PC-9 (cell line): ENCODE measurements around the gene SETBP1. TPM values are rescaled to one million over a fixed set of nuclear protein-coding genes. Genes with fewer than 3 reads are reported as not detected.

ENCODE experiments used
- BruUV-seq: library from RNA; stranded (reverse); fragments of 400-500 nt; replicated peaks from 2 replicates; lab custom pipeline; 2021; lab: Mats Ljungman, UMichigan
- CTCF ChIA-PET: fragments of 300-600 bp; sonication (Branson Sonifier 250); formaldehyde crosslinking; loops from one replicate; lab custom pipeline; 2022; ENCODE audit warnings: antibody characterized with exemption; lab: Charles Lee
- POLR2A ChIA-PET: fragments of 300-600 bp; sonication (Branson Sonifier 250); formaldehyde crosslinking; loops from one replicate; lab custom pipeline; 2022; ENCODE audit warnings: antibody characterized with exemption; ENCODE audit not compliant: unreplicated experiment; lab: Charles Lee
- DNase-seq, 2 experiments: peaks; one replicate each; pipeline versions ENCODE4 v3.0.0 to v3.0.0-alpha.2; 2015 to 2022; ENCODE audit warnings: mixed read lengths in 1 of 2
- H2AFZ ChIP-seq: fragments of 200-600 bp; sonication (generic); 2 replicates; pipeline ENCODE4 v1.8.1; 2017; ENCODE audit warnings: antibody characterized with exemption
- H3F3A ChIP-seq: fragments of 200-600 bp; sonication (generic); 2 replicates; pipeline ENCODE4 v1.8.1; 2017; ENCODE audit warnings: antibody characterized with exemption, mild to moderate bottlenecking, low read depth; ENCODE audit not compliant: insufficient read depth
- H3K27ac ChIP-seq: fragments of 200-600 bp; sonication (generic); 2 replicates; pipeline ENCODE4 v1.6.1; 2016; ENCODE audit warnings: mixed run types
- H3K27me3 ChIP-seq: fragments of 200-600 bp; sonication (generic); 2 replicates; pipeline ENCODE4 v1.6.1; 2016; ENCODE audit warnings: low read depth, mixed run types; ENCODE audit not compliant: insufficient read depth
- H3K36me3 ChIP-seq: fragments of 200-600 bp; sonication (generic); 2 replicates; pipeline ENCODE4 v1.6.1; 2016; ENCODE audit warnings: low read depth, mixed run types
- H3K4me1 ChIP-seq: fragments of 200-600 bp; sonication (generic); replicated peaks from 2 replicates; pipeline ENCODE4 v1.6.1; 2016; ENCODE audit warnings: mixed run types; ENCODE audit not compliant: insufficient read depth
- H3K4me2 ChIP-seq: fragments of 200-600 bp; sonication (generic); 2 replicates; pipeline ENCODE4 v1.6.1; 2017; ENCODE audit warnings: mixed run types
- H3K4me3 ChIP-seq: fragments of 200-600 bp; sonication (generic); 2 replicates; pipeline ENCODE4 v1.6.1; 2016; ENCODE audit warnings: mixed run types
- H3K79me2 ChIP-seq: fragments of 200-600 bp; sonication (generic); 2 replicates; pipeline ENCODE4 v1.6.1; 2017; ENCODE audit warnings: low read depth, mixed run types
- H3K9me2 ChIP-seq: fragments of 200-600 bp; sonication (generic); 2 replicates; pipeline ENCODE4 v1.8.1; 2017; ENCODE audit warnings: mild to moderate bottlenecking; ENCODE audit not compliant: insufficient read depth
- H3K9me3 ChIP-seq: fragments of 200-600 bp; sonication (generic); 2 replicates; pipeline ENCODE4 v1.8.1; 2016; ENCODE audit warnings: low read depth; ENCODE audit not compliant: insufficient read depth
- H4K20me1 ChIP-seq: fragments of 200-600 bp; sonication (generic); 2 replicates; pipeline ENCODE4 v1.8.1; 2017; ENCODE audit not compliant: insufficient read depth
- EZH2 ChIP-seq: fragments of 200-600 bp; sonication (generic); IDR thresholded peaks from 2 replicates; pipeline ENCODE4 v1.8.0; 2017; ENCODE audit warnings: antibody characterized with exemption, low read depth
- intact Hi-C: fragments of 100-400 bp; cut with micrococcal nuclease; formaldehyde crosslinking; loops from one replicate; pipeline ENCODE4 v1.10.0; 2022; ENCODE audit not compliant: unreplicated experiment
- total RNA-seq: library from RNA; stranded (reverse); gene quantifications from 2 replicates; pipeline ENCODE4 v1.2.3, GENCODE V29; 2021
- TF ChIP-seq, protein P1 (sequence below): fragments of 200-600 bp; sonication (generic); conservative IDR thresholded peaks from 2 replicates; pipeline ENCODE4 v1.6.1; 2017; ENCODE audit warnings: mixed run types, antibody characterized with exemption, mild to moderate bottlenecking, moderate library complexity

Gene SETBP1
- total RNA-seq, 1 experiment from 2014 or later = 9.0 TPM

GRCh38 chr18:44763327-44763726 lies 82.6 kb downstream of the SETBP1 start:
- no peaks in the 10 kb centered on the region for H3K9me3 ChIP-seq
- H2AFZ ChIP-seq = no peak overlapping the region
- no peak for DNase-seq
- no peaks in the 10 kb centered on the region for H3K27me3 ChIP-seq
- H4K20me1 ChIP-seq = no peaks in the 10 kb centered on the region
- peaks cover 34% of the 10 kb centered on the region for H3K4me1 ChIP-seq
- intact Hi-C loops = loop anchor here (10.0 kb wide), 1 partner anchor 61 kb away; no protein-coding TSS in a partner anchor
- TF ChIP-seq, protein P1, sequence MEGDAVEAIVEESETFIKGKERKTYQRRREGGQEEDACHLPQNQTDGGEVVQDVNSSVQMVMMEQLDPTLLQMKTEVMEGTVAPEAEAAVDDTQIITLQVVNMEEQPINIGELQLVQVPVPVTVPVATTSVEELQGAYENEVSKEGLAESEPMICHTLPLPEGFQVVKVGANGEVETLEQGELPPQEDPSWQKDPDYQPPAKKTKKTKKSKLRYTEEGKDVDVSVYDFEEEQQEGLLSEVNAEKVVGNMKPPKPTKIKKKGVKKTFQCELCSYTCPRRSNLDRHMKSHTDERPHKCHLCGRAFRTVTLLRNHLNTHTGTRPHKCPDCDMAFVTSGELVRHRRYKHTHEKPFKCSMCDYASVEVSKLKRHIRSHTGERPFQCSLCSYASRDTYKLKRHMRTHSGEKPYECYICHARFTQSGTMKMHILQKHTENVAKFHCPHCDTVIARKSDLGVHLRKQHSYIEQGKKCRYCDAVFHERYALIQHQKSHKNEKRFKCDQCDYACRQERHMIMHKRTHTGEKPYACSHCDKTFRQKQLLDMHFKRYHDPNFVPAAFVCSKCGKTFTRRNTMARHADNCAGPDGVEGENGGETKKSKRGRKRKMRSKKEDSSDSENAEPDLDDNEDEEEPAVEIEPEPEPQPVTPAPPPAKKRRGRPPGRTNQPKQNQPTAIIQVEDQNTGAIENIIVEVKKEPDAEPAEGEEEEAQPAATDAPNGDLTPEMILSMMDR = no peak
- TF ChIP-seq EZH2 = no peak
- H3K4me2 ChIP-seq = no peak overlapping the region
- no peaks in the 10 kb centered on the region for H3K9me2 ChIP-seq
- H3K79me2 ChIP-seq = no peaks in the 10 kb centered on the region
- no peak overlapping the region for H3K27ac ChIP-seq
- peaks cover 9% of the 10 kb centered on the region; the same call in 1 of the 2 replicates for H3F3A ChIP-seq
- BruUV-seq = no TSS peak
- ChIA-PET POLR2A (no interaction called here), CTCF (no interaction called here)
- no peak overlapping the region for H3K4me3 ChIP-seq
- H3K36me3 ChIP-seq = no peaks in the 10 kb centered on the region

GRCh38 chr18:44764863-44765262 lies 84.2 kb downstream of the SETBP1 start:
- H2AFZ ChIP-seq = no peak overlapping the region
- intact Hi-C loops = loop anchor here (10.0 kb wide), 1 partner anchor 60 kb away; no protein-coding TSS in a partner anchor
- ChIA-PET POLR2A (no interaction called here), CTCF (no interaction called here)
- no peaks in the 10 kb centered on the region for H3K79me2 ChIP-seq
- BruUV-seq = no TSS peak
- no peak for TF ChIP-seq EZH2
- TF ChIP-seq, protein P1 = no peak
- no peaks in the 10 kb centered on the region for H3K36me3 ChIP-seq
- no peak overlapping the region for H3K27ac ChIP-seq
- no peaks in the 10 kb centered on the region for H3K9me3 ChIP-seq
- no peaks in the 10 kb centered on the region for H3K27me3 ChIP-seq
- H4K20me1 ChIP-seq = no peaks in the 10 kb centered on the region
- peaks cover 9% of the 10 kb centered on the region; the same call in 1 of the 2 replicates for H3F3A ChIP-seq
- no peak overlapping the region for H3K4me2 ChIP-seq
- no peak overlapping the region for H3K4me3 ChIP-seq
- DNase-seq = no peak
- H3K9me2 ChIP-seq = no peaks in the 10 kb centered on the region
- H3K4me1 ChIP-seq = peaks cover 34% of the 10 kb centered on the region

GRCh38 chr18:44765456-44765855 lies 84.8 kb downstream of the SETBP1 start:
- Histone ChIP-seq H4K20me1 (no peaks in the 10 kb centered on the region), H3F3A (peaks cover 9% of the 10 kb centered on the region; the same call in 1 of the 2 replicates), H3K27ac (no peak overlapping the region), H3K9me2 (no peaks in the 10 kb centered on the region), H3K4me1 (peaks cover 28% of the 10 kb centered on the region), H3K9me3 (no peaks in the 10 kb centered on the region), H3K4me2 (no peak overlapping the region), H3K27me3 (no peaks in the 10 kb centered on the region), H3K36me3 (no peaks in the 10 kb centered on the region), H3K4me3 (no peak overlapping the region), H3K79me2 (no peaks in the 10 kb centered on the region), H2AFZ (no peak overlapping the region)
- CTCF ChIA-PET = no interaction called here
- TF ChIP-seq, protein P1 = no peak
- TF ChIP-seq EZH2 = no peak
- intact Hi-C loops = loop anchor here (10.0 kb wide), 1 partner anchor 59 kb away; no protein-coding TSS in a partner anchor
- no peak for DNase-seq
- BruUV-seq = no TSS peak
- POLR2A ChIA-PET = interaction anchor here (0.6 kb wide), 1 partner anchor 83 kb away, joined by 4 read pairs; no protein-coding TSS in a partner anchor
